KBM-7 (cell line): Measurements from ENCODE around the gene KATNB1.

Experiments
- DNase-seq: peaks from one replicate; pipeline ENCODE4 v3.0.0-alpha.2; 2015
- in situ Hi-C: fragments of 300-500 bp; cut with MboI; formaldehyde crosslinking; loops from 2 replicates; pipeline ENCODE4 v1.14.3; 2020; ENCODE audit warnings: low sequenced_read_pairs, low pct_unique_long_range_greater_than_20kb, mixed read lengths

Gene KATNB1

GRCh38 chr16:57752203-57752580, 16.6 kb downstream of the KATNB1 start:
- in situ Hi-C loops, result loop anchor here (25.0 kb wide), 1 partner anchor 235 kb away; a partner anchor contains a TSS

DNA sequence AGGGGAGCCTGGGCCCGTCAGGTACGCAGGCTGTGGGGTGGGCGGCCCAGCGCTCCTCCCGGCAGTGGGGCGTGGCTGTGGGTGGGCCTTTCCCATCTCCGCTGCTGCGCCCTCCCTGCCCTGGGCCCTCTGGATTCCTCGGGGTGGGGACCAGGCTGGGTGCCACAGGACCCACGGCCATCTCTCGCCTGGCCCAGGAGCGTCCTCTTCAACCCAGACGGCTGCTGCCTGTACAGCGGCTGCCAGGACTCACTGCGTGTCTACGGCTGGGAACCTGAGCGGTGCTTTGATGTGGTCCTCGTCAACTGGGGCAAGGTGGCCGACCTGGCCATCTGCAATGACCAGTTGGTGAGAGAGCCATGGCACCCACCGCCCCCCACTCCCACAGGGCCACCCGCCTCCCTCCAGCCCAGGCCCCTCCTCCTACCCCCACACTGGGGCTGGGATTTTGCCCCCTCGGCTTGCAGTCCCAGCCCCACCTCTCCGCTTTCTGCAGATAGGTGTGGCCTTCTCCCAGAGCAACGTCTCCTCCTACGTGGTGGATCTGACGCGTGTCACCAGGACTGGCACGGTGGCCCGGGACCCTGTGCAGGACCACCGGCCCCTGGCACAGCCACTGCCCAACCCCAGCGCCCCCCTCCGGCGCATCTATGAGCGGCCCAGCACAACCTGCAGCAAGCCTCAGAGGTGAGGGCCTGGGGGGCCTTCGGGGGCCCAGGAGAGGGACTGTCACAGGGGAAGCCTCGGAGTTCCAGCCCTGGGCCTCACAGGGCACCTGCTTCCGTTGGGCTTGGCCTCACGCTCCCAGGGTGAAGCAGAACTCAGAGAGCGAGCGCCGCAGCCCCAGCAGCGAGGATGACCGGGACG, 17.2 kb downstream of the KATNB1 start:
- DNase-seq, result no peak
- in situ Hi-C loops, result loop anchor here (25.0 kb wide), 1 partner anchor 234 kb away; a partner anchor contains a TSS

More at GRCh38 chr16:57752203-57752580, 16.6 kb downstream of the KATNB1 start:
- DNase-seq, result no peak

DNA sequence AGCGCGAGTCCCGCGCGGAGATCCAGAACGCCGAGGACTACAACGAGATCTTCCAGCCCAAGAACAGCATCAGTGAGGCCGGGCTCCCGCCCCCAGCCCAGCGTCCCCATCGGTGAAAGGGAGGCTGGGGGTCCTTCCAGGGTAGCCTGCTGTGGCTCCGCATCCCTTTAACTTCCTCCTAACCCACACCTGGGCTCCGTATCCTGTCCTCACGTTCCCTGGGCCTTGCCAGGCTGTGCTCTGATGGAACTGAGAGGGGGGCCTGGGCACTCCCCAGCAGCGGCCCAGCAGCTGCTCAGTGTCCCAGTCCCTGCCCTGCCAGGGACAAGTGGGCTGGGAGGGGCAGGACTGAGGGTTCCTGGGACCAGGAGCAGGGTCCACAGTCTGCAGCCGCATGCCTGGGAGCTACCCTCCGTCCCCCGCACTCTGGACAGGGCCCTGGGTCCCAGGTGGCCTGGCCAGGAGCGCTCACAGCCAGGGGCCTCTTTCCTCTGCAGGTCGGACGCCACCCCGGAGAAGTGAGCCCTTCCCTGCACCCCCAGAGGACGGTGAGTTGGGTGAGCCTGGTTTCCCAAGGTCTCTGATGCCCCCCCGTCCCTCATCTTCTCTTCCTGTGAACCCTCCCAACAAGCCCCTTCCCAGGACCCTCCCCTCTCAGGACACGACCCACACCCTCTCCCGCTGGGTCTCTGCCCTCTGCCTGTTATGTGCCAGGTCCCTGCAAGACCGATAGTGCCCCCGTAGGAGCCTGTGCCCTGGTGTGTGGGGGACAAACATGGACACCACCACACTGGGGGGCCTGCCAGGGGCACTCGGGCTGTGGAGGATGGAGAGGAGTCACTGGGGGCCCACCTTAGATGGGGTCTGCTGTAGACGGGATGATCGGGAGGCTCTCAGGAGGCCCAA, 18.1 kb downstream of the KATNB1 start:
- in situ Hi-C loops, result loop anchor here (25.0 kb wide), 1 partner anchor 234 kb away; a partner anchor contains a TSS
- no peak for DNase-seq

- in situ Hi-C loops, result loop anchor here (25.0 kb wide), 1 partner anchor 233 kb away; a partner anchor contains a TSS
- DNase-seq, result no peak
These were observed 18.9 kb downstream of the KATNB1 start for GRCh38 chr16:57754354-57755060.

DNA sequence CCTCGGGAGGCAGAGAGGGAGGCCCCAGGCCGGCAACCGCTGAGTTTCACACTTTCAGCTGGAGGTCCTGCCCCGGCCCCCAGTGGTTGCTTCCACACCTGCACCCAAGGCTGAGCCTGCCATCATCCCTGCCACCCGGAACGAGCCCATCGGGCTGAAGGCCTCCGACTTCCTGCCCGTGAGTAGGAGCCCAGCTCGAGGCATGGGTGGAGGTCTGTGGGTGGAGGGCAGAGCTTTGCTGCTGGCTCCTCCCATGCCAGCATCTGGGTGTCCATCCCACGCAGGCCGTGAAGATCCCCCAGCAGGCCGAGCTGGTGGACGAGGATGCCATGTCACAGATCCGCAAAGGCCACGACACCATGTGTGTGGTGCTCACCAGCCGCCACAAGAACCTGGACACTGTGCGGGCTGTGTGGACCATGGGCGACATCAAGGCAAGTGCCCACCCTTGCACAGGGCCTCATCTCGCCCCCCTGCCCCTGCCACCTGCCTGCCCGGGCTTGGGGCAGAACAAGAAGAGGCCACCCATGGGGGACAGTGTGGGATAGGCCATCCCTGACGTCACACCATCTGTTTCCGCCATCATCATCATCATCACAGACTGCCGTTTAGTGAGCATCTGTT, 19.6 kb downstream of the KATNB1 start:
- in situ Hi-C loops, result loop anchor here (25.0 kb wide), 1 partner anchor 232 kb away; a partner anchor contains a TSS
- DNase-seq, result no peak

DNA sequence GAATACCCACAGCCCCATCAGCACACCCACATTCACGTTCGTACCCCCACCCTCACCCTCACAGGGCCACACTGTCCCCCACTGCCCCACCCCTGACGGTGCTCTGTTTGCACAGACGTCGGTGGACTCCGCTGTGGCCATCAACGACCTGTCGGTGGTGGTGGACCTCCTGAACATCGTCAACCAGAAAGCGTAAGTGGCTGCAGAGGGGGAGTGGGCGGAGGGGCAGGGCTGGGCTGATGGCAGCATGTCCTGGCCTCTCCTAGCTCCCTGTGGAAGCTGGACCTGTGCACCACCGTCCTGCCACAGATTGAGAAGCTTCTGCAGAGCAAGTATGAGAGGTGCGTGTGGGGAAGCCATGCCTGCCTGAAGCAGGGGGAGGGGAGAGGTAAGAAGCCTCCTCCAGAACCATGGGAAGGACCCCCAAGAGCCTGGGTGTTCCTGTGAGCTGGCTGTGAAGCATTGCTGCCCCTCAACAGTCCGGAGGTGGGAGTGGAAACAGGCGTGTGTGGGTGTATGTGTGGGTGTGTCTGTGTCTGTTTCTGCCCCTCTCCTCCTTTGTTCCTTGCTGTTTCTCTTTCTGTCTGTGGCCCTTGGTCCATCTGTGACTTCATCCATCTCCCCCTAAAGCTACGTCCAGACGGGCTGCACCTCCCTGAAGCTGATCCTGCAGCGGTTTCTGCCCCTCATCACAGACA, 20.3 kb downstream of the KATNB1 start:
- in situ Hi-C loops, result loop anchor here (25.0 kb wide), 1 partner anchor 231 kb away; a partner anchor contains a TSS
- no peak for DNase-seq

DNA sequence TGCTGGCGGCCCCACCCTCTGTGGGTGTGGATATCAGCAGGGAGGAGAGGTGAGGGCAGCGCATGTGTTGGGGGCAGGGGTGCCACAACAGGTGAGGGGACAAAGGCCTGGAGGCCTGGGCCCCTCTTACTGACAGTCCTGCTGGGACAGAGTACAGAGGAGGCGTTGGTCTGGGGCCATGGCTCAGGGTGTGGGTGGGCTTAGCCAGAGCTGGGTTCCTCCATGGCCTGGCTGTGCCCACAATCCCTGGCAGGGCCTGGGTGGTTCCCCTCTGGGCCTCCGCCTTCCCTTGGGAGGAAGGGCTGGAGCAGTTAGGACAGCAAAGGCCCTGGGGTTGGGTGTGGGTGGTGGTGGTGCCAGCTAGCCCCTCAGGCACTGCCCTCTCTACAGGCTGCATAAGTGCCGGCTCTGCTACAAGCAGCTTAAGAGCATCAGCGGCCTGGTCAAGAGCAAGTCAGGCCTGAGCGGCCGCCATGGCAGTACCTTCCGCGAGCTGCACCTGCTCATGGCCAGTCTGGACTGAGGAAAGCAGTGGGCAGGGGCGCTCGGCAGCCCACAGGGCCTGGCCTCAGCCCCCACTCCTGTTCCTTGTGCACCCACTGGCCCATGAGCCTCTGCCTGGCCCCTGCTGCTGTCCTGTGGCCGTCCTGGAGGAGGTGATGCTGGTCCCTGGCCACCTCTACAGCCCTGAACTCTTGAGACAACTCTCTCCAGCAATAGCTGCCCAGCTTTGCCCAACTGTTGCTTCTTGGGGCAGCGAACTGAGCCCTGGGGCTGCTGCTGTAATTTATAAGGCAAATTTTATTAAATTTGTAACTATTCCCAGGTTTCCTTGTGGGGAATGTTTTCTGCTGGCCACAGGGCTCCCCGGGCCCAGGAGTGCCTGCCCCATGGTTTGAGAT, 21.1 kb downstream of the KATNB1 start:
- in situ Hi-C loops, result loop anchor here (25.0 kb wide), 1 partner anchor 231 kb away; a partner anchor contains a TSS
- no peak for DNase-seq

DNA sequence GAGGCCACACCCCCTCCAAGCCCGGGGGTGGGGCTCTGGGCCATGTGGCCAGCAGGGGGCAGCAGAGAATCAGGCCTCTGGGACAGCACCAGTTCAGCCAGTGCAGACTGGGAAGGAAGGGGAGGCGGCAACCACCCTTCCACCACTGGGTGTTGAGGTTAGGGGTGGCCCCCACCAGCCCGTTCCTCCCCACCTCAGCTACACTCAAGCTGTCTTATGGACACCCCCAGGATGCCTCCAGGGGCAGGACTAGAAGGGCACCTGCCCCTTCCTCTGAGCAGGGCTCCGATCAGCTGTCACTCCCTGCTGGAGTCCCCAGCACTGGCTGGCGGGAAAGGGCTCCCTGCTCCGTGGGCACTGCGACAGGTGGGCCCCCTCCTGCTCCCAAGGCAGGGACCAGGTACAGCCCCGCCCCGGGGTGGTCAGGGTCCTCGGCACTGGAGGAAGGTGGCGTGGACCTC, 21.8 kb downstream of the KATNB1 start:
- DNase-seq, result peak; percentile 86

DNA sequence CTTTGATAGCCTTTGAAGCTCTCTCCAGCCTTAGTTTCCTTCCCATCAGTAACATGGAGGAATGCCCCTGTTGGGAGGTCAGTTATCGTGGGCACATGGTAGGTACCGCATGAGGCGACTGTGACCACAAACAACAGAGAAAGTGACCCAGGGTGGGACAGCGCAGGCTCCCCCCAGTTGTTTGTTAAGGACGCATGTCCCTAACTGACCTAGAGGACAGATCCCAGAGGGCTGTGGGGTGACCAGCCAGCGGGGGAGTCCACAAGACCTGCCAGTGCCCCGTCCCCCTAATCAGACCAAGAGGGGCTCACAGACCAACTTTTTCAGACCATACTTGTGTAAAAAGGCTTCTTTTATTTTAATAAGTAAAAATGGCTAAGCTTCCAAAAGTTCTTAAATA, 22.3 kb downstream of the KATNB1 start:
- in situ Hi-C loops, result loop anchor here (25.0 kb wide), 1 partner anchor 229 kb away; a partner anchor contains a TSS

More for the DNA sequence above, 21.8 kb downstream of the KATNB1 start:
- in situ Hi-C loops, result loop anchor here (25.0 kb wide), 1 partner anchor 230 kb away; a partner anchor contains a TSS

GRCh38 chr16:57758331-57759117, 23.0 kb downstream of the KATNB1 start:
- DNase-seq, result no peak
- in situ Hi-C loops, result loop anchor here (25.0 kb wide), 1 partner anchor 229 kb away; a partner anchor contains a TSS

More for the DNA sequence above, 22.3 kb downstream of the KATNB1 start:
- DNase-seq, result no peak

GRCh38 chr16:57759131-57759530, 23.6 kb downstream of the KATNB1 start:
- no peak for DNase-seq
- in situ Hi-C loops, result loop anchor here (25.0 kb wide), 1 partner anchor 228 kb away; a partner anchor contains a TSS

DNA sequence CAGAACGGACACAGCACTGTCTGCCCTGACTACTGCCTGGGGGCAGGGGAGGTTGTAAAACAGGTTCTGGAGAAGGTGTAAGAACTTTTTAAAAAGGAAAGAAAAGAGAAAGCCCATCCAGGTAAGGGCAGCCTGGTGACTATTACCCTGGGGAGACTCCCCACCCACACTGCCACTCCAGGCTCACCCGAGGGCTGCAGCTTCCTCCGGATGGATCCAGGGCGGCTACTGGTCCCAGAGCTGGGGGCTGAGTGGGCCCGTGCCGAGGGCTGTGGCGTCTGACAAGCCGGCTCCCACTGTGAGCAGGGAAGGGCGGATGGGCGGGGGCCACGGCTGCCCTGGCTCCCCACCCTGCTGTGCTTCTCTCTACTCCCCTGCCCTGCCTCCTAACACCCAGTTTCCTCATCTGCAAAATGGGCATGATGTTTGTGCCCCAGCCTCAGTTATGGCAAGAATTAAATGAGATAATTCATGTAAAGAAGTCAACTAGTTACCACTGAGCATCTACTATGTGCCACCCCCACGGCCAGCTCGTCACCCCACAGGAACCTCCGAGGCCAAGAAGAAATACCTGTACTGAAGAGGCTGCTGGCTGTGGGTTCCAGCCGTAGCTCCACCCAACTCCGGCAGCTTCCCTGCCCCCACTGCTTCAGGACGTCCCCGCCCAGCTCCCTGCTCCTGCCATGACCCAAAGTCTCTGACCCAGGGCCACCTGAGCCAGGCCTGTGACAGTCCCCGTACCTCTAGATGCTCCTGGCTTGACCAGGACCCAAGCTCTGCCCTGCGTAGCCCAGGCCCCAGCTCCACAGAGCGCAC, 24.2 kb downstream of the KATNB1 start:
- no peak for DNase-seq
- in situ Hi-C loops, result loop anchor here (25.0 kb wide), 1 partner anchor 228 kb away; a partner anchor contains a TSS

DNA sequence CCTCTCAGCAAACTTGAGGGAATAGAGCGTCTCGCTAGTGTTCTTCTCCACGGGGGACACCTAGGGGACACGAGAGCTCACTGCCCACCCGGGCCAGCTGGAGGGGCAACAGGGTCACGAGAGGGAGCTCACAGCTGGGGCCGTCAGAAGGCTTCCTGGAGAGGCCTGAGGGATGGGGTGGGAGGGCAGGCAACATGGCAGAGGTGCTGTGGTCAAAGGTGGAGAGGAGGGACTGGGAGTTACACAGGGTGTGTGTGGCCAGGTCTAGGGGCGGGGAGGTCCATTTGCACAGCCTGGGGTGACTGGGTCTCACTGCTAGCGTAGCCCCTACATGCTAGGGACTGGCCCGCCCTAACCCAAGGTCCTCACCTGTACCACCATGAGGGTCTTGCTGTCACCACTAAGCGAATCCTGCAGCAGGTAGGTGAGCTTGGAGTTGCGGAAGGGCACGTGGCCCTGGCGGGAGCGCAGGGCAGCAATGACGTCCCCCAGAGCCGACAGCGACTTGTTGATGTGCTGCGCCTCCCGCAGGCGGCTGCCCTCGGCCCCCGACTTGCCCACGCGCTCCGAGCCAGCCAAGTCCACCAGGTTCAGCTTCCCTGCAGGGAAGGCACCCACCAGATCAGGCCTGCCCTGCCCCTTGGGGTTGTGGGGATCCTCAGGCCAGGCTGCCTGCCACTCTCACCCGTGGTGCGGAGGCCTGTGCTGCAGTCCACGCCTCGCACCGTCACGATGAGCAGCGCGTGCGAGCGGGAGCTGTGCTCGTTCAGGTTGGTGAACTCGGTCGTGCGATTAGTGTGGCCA, 25.0 kb downstream of the KATNB1 start:
- in situ Hi-C loops, result loop anchor here (25.0 kb wide), 1 partner anchor 227 kb away; a partner anchor contains a TSS
- no peak for DNase-seq

DNA sequence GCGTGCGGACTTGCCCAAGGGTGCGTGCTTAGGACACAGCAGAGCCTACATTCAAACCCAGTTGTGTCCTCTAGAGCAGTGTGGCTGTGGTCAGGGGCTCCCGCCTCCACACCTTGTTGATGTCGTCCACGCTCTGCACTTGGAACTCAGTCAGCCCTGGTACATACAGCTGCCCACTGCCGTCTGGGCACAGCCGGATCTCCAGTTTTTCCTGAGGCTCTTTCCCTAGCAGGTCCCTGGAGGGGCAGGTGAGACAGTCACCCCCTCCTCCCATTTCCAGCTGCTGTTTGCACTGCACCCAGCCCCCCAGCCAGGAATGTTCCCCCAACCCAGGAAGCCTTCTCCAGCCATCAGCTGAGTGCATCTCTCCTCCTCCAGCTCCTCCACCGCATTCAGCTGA, 25.7 kb downstream of the KATNB1 start:
- DNase-seq, result no peak
- in situ Hi-C loops, result loop anchor here (25.0 kb wide), 1 partner anchor 226 kb away; a partner anchor contains a TSS
